C4-2B (cell line): ENCODE measurements around the gene ORM2.

ENCODE experiments used
- CTCF ChIP-seq: fragments of 450-650 bp; conservative IDR thresholded peaks from 2 replicates; pipeline ENCODE4 v1.5.1; 2017; ENCODE audit warnings: mild to moderate bottlenecking
- ZFX ChIP-seq: fragments of 450-650 bp; IDR thresholded peaks from 2 replicates; pipeline ENCODE4 v1.6.1; 2017

- TF ChIP-seq CTCF (no peak), ZFX (no peak)
Observed at GRCh38 chr9:114285166-114285867, 44.4 kb upstream of the ORM2 start.
